T follicular helper cell (primary cell): ENCODE results near the gene DNAJB13.
A peak's percentile ranks its signal among the peaks of the same experiment; 100 is the strongest.
"Not testable (repeated sequence)": the region's sequence is repeated elsewhere in the genome, so short reads cannot be mapped to it uniquely, and the experiment has no call there.

Source experiments
- DNase-seq: peaks from one replicate; pipeline ENCODE4 v3.0.0-alpha.2; 2020; ENCODE audit warnings: low read depth

The DNAJB13 gene

GRCh38 chr11:73977856-73978519, 27.2 kb downstream of the DNAJB13 start:
- no peak for DNase-seq

- DNase-seq: no peak
Measured at GRCh38 chr11:73978576-73979086, 27.8 kb downstream of the DNAJB13 start.

DNA sequence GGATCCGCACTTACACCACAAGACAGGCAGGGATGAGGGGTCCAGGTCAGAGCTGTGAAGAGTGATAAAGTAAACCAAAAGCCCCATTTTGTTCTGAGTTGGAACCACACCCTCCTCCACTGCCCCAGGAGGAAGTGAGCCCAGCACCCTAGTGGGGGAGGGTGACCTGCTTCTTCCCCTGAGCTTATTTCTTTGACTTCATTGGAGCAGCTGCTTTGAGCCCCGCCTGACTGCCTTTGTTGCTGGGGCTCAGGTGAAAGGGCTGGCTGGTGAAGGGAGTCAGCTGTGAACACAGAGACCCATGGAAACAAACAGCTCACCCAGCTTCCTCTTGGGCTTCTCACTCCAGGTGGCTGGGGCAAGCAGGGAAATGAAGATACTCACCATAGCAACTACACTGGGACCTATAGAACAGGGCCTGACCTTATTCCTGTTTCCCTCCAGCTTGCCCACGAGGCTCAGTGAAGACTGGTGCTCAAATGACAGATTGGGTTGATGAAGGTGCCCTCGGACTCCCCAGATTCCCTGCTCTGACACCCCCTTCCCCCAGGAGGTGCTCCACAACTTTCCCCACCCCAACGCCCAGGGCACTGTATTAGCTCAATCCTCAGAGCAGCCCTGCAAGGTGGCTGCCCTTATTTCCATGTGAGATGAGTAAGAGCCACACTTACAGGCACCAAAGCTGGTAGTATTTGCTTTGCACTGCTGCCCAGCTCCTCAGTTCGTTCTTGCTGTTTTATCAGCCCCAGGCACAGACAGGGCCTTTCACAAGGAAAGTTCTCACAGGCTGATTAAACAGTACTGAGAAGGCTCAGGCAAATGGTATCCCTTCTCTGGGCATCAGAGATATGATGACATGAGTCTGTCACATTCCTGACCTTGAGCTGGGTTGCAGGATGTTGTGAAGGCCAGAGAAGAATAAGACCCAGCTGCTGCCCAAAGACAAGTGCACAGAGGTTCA, 29.5 kb downstream of the DNAJB13 start:
- DNase-seq: peak; percentile 72

GRCh38 chr11:73981051-73981805, 30.4 kb downstream of the DNAJB13 start:
- no peak for DNase-seq

DNA sequence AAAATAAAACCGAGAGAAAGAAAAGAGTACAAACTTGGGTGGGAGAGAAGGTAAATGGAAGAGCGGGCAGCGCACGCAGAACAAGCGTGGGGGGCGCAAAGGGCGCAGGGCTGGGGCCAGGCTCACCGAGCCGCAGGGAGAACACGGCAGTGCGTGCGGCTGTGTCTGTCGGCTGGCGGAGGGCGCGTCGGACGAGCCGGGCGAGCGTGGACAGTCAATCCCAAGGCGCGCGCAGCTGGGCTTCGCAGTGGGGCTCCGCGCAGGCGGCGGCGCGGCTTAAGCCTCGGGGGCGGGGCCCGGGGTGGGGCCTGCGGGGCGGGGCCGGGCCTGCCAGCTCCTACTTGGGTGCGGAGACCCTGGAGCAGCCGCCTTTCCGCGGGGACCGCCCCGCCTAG, 31.8 kb downstream of the DNAJB13 start, which contains the start of gene UCP2:
UCP2 (minus strand) TSS at position 249 of the 395 bp plus-strand sequence. CDS start 4,465 bp downstream, outside the sequence.
- DNase-seq: peak; percentile 74

DNA sequence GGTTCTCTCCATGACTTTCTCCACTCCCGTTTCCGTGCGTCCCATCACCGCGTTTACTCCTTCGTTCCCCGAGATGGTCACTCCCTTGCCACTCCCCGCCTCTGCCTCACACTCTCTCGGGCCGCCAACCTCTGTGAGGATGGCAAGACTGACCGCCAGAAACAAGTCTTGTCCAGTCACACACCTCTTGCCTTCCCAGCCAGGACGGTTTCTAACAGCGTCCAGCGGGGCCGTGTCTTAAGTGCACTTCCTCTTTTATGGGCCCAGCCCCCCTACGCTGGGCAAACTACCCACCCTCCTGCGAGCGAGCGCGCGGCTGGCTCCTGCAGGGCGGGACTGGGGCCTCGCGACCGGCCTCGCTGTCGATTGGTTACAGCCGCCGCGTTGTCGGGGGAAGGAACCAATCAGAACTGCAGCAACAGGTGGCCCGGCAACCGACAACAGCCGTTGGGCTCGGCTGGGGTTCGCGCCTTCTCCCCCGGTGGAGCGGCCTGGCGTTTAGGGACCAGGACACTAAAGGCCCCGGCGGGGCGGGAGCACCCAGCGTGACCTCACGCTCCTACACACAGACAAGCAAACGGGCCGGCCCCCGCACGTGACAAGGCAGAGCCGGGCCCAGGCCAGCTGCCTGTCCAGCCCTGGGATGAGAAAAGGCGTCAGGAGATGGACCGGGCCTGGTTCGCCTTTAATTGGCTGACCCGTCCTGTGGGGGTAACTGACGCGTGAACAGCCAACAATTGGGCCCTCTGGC, 32.3 kb downstream of the DNAJB13 start:
- DNase-seq: peak; percentile 88

GRCh38 chr11:73983741-73984538, 33.1 kb downstream of the DNAJB13 start:
- DNase-seq: no peak

DNA sequence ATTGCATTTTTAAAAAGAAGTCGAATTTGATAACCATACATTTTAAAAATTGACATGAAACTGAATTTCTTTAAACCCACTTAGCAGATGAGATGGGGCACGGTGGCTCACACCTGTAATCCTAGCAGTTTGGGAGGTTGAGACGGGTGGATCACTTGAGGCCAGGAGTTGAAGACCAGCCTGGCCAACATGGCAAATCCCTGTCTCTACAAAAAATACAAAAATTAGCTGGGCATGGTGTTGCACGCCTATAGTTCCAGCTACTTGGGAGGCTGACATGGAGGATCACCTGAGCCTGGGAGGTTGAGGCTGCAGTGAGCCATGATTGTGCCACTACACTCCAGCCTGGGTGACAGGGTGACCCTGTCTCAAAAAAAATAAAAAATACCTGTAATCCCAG, 34.8 kb downstream of the DNAJB13 start:
- not testable (repeated sequence) for DNase-seq

DNA sequence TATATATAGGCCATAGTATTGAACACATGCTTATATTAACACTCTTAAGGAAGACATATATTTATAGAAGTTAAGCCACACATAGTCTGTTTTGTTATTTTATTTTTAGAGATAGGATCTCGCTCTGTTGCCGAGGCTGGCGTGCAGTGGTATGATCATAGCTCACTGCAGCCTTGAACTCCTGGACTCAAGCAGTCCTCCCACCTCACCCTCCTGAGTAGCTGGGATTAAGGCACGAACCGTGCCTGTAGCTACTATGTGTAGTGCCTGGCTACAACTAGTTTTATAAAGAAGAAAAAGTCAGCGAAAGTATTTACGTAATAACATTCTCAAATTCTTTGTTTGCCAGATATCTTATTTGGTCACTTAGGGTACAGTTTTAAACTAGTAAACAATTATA, 37.4 kb downstream of the DNAJB13 start:
- no peak for DNase-seq

DNA sequence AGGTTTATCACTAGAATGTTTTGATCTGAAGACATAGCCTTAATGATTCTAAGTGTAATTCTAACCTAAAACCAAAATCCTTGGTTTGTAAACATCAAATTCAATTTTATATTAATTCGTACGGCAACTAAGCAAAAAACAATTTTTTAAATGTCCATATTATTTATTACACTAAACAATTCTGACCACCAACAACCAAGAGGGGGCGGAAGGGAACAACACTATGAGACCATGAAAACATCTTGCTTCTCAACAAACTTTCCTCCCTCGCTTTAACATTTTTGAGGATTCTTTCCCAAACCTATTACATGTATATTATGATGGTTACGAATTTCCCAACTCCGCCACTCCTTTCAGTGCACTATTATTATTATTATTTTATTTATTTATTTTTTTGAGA, 38.3 kb downstream of the DNAJB13 start:
- DNase-seq: no peak

GRCh38 chr11:73990730-73991129, 39.9 kb downstream of the DNAJB13 start:
- DNase-seq: no peak

GRCh38 chr11:73991471-73992006, 40.7 kb downstream of the DNAJB13 start:
- no peak for DNase-seq

DNA sequence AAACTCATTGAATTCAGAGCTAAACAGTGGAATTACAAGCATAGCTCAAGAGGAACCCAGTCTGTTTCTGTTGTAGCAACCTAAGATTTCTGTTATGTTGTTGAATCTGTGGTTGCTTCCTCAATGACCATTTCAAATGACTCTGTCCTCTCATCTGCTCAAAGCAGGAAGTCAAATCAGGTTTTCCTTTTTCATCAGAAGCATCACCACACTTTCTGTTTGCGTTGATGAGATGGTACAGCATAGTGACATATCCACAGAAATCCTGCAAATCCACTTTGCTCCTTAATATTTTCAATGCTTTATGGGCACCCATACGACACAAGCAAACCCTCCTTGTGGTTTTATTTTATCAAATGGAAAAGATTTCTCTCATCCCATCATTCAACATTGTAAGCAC, 44.4 kb downstream of the DNAJB13 start:
- DNase-seq: no peak

GRCh38 chr11:73995731-73996130, 44.9 kb downstream of the DNAJB13 start:
- DNase-seq: peak; percentile 49

DNA sequence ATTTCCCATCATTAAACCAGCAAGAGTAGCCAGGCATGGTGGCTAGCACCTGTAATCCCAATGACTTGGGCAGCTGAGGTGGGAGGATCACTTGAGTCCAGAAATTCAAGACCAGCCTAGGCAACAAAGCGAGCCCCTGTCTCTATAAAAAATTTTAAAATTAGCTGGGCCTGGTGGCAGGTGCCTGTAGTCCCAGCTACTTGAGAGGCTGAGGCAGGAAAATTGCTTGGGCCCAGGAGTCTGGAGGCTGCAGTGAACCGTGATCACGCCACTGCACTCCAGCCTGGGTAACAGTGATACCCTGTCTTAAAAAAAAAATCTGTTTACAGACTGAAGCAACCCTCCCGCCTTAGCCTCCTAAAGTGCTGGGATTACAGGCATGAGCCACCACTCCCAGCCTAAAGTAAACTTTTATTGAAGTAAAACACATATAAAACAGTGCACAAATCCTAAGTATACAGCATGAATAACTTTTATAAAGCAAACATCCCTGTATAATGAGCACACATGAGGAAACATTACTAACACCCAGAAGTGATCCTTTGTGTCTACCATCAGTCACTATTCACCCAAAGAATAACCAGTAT, 45.4 kb downstream of the DNAJB13 start:
- no peak for DNase-seq

GRCh38 chr11:73997120-73997770, 46.4 kb downstream of the DNAJB13 start:
- DNase-seq: no peak

DNA sequence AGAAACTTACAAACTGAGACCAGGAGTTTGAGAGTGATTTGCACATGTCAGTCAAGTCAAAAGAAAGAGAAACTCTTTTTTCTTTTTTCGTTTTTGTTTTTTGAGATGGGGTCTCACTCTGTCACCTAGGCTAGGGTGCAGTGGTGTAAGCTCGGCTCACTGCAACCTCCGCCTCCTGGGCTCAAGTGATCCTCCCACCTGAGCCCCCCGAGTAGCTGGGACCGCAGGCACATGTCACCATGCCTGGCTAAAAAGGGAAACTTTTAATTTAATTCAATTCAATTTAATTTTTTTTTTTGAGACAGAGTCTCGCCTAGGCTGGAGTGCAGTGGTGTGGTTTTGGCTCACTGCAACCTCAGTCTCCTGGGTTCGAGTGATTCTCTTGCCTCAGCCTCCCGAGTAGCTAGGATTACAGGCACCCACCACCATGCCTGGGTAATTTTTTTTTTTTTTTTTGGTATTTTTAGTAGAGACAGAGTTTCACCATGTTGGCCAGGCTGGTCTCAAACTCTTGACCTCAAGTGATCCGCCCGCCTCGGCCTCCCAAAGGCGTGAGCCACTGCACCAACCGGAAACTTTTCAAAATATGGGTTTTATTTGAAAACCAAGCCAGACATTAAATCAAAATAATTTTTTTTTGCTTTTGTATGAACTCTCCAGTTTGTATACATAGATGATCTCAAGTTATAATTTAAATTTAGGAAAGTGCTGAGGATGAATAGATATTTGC, 48.2 kb downstream of the DNAJB13 start:
- no peak for DNase-seq

DNA sequence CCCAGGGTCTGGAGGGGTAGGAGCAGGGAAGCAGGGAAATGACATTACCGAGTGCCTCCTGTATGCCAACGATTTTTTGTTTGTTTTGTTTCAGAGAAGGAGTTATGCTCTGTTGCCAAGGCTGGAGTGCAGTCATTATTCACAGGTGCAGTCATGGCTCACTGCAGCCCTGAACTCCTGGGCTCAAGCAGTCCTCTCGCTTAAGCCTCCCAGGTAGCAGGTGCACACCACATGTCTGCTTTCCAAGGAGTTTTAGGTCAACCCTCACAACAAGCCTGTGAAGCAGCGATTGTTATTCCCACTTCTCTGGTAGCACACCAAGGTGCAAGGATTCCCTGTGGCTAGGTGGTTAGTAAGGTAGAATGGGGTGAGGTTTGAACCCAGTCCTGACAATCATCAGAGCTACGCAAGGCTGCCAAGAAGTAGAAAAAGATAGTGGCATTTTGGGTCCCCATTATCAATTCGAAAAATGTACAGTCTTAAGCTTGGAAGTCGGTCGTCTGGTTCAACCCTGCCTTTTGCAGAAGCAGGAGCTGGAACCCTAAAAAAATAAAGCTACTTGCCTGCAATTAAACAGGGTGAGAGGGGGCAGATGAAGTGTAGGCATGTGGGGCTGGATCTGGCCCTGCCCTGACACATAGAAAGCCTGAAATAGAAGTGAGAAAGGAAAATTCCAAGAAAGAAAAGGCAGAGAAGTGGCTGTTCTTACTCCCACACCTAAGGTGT, 48.9 kb downstream of the DNAJB13 start:
- DNase-seq: no peak
